GM18499 (cell line): Measurements from ENCODE around the gene GALNTL6.

Experiments used
- ATAC-seq: cut with Tn5 transposase; IDR thresholded peaks from one replicate; pipeline ENCODE4 v1.9.1; 2021; ENCODE audit warnings: moderate number of reproducible peaks; ENCODE audit not compliant: insufficient read depth, unreplicated experiment

The GALNTL6 gene

DNA sequence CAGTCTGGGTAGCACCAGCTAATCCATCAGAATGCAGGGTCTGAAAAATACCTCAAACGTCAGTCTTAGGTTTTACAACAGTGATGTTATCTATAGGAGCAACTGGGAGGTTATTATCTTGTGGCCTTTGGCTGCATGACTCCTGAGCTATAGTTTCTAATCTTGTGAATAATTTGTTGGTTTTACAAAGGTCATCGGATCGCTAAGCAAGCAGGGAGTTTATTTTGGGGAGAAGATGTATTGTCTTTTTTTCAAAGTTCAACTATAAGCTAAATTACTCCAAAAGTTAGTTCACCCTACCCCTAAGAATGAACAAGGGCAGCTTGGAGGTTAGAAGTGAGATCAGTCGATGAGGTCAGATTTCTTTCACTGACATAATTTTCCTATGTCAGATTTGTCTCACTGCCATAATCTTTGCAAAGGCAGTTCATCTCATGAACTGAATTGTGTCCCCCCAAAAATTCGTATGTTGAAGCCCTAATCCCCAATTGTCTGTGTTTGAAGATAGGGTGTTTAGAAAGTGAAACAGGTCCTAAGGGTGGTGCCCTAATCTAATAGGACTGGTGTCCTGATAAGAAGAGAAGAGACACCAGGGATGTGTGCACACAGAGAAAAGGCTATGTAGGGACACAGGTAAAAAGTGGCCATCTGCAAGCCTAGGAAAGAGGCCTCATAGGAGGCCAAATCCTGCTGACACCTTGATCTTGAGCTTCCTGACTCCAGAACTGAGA lies 1179.6 kb downstream of the GALNTL6 start:
- no peak for ATAC-seq

DNA sequence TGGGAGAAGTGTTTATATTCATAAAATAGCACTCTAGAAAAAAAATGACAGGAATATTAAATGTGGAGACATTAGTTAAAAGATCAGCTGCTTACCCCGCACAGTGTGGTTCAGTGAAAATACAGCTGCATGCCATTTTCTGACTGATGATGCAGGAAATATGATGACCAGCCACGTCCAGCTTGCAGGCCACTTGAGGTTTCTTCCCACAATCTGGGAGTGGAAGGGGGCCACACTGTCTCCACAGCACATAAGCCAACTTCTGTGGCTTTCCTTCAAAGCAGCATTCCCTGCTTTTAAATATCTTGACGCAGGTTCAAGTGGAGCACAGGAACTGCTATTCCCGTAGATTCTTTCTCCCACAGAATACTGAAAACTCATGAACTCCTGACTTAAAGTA lies 1182.0 kb downstream of the GALNTL6 start:
- no peak for ATAC-seq

DNA sequence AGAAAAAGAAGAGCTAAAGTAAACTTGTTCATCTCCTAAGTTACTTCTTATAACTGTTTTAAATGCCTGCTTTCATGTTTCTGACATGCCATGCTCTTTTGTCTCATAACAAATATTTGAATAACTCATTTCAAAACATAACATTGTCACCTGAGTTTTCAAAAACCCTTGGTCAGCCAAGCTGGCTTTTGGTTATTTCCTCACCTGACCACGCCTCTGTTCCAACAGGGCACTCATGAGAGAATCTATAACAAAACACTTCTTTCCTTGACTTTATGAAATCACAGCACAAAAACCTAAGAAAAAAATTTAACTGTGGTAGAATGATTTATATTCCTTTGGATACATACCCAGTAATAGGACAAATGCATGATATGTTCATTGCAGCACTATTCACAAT lies 1182.5 kb downstream of the GALNTL6 start:
- ATAC-seq = no peak

DNA sequence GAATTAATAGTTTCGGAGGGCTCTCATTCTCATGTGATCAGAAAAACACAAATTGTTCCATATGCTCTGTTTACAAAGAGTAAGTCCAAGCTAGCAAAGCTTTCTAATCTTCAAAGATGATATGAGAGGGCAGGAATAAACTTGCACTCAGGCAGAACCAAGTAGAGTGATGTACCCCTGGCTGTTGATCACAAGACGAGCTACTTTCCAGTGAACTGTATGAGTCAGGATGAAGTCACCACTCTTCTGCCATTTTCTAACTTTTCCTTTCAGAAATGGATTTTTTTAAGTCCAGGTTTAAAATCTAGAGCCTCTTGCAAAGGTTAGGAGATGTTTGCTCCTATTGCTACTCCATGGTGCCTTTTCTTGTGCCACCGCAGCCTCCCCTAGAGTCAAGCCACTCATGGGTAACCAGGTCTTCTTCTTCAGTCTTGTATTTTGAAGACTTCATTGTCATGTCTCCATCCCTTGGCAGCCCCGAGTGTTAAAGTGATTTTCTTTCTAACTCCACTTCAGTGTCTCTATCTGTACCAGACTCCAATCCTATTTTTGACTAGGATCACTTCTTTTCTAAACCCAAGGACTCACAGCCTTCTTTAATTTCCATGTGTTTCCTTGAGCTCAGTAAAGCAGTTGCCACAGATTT lies 1183.5 kb downstream of the GALNTL6 start:
- ATAC-seq = no peak

DNA sequence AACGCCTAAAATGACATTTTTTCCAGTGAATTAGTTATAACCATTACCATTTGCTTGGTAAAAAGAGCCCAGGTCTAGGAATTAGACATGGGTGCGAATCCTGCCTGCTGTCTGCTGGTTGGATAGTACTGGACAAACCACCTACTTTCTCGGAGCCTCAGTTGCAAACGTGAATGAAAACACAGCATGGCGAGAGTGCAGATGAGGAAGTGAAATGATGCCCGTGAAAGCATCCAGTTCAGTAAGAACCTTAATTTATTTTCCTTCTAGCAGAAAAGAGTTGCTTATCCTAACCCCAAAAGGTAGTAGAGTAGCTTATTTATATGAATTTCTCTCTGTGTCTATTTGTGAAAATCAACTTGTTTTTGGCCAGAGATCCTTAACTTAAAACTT lies 1184.0 kb downstream of the GALNTL6 start:
- no peak for ATAC-seq

DNA sequence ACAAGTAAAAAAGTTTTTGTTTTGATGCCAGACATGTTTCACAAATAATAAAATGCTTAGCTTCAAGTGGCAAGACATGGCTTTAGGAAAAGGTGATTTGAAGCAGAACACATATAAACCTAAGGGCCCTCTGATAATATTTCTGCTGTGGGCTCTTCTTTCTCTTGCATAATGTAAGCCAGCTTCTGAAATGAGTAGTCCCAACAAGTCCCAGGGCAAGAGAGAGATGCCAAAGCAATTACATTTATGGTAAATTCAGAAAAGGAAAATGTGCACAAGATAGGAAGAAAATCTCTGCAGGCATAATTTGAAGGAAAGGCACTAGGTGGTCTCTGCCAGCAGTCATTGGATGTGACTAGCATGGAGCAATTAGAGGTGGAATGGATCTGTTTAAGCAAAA lies 1184.7 kb downstream of the GALNTL6 start:
- ATAC-seq = no peak

DNA sequence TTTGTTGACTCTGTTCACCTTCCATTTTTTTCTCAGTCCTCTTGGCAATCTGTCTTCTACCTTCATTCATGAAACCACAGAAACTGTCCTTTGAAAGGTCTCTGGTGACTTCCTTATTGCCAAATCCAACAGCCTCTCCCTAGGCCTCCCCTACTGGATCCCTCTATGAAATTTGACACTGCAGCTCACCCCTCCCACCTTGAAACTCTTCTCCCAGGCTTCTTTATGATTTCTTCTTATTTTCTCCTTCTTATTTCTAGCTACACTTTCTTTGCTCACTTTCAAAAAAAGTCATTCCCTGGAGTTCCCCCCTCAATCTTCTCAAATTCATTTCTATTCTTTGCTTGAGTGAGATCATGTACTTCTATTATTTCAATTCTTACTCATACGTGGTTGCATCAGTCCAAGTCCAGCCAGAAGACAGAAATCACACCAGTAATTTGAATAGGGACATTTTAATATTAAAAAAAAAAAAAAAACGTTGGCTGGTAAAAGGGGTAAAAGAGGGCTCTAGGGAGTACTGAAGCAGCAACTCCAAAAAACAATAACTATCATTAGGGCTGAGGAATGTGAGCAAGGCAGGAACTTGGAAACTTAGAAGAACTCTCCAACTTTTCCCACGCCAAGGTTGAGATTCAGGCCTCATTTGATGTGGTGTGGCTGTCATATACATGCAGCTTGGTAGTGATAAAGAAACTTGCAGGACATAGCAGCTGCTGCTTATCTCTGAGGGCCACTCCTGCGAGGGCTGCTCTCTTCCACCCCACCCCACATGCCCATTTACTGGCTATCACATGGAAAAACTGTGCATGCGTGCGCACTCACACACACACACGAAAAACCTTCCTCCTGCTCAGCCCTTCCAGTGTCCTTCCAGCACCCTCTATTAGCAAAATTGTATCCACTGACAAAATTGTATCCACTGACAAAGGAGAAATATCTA lies 1185.6 kb downstream of the GALNTL6 start:
- ATAC-seq = no peak

DNA sequence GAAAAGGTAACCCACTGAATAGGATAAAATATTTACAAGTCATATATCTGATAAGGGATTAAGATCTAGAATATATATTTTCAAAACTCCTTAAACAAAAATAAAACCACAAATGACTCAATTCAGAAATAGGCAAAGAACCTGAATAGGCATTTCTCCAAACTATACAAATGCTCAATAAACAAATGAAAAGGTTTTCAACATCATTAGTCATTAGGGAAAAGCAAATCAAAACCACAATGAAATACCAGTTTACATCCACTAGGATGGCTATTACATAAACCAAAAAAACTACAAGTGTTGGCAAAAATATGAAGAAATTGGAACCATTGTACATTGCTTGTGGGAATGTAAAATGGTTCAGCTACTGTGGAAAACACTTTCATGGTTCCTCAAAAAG lies 1188.4 kb downstream of the GALNTL6 start:
- no peak for ATAC-seq

DNA sequence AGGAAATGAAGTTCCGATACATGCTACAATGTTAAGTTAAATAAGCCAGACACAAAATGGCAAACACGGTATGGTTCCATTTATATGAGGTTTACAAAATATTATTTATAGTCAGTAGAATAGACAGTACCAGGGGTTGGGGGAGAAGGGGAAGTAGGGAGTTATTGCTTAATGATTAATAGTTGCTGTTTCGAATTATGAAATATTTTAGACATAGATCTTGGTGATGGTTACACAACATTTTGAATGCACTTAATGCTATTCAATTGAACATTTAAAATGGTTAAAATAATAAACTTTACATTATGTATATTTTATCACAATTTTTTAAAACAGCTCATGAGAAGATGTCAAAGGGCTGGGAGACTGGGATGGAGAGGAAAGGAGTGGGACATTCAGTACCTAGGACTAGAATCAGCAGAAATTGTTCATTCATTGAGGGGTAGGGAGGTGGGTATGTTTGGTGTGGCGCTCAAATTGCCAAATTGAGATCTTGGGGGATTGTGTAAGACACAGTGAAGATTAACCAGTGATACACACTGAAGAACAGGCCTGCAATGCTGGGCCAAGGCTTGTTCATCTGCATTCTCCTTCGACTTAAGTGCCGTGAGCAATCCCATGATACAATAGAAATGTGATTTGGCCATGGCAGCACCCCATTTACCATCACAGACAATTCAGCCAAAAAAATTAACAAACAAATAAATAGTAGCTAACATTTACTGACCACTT lies 1189.8 kb downstream of the GALNTL6 start:
- ATAC-seq = no peak

DNA sequence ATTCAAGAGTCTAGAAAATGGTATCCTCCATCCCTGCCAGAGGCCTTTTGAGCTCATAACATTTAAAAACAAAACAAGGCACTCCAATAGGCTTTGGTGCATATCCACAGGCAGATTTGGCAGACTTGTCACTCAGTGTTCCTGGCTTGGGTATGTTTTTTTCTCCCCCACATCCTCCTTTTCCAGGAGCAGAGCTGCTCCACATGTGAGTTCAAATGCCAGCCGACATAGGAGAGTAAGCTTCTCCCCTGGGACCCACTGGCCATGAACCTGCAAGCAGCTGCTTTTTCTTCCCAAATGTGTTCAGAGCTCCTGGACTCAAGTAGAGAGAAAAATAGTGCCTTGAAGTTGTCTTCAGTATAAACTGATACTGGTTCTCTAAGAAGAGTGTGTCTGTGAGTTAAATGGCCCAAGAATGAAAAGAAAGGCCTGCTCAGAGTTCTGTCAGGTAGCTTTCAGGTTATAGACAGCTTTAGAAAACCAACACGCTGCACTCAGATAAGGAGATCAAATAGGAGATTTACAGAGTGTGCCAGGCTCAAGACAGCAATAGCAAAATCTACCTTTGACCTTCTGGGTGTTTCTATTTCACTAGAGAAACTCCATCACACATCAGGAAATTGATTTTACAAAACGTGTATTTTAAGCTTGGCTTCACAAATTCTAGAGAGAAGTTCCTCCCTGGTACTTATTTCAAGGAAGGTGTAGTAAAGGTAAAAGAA lies 1192.9 kb downstream of the GALNTL6 start:
- ATAC-seq = no peak

DNA sequence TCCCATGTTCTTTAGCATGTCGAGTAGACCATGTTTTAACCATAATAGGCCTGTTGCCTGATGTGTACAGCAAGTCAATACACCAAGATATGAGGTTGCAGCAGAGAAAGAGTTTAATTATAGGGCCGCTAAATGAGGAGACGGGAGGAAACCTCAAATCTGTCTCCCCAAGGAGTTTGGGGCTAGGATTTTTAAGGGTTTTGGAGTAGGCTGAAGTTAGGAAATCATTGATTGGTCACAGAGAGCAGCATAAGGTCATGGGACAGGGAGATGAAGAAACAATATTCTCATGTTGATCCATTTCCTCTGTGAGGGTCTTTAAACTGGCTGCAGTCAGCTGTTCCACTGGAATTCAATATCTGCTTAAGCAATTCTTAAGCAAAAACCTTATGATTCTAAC lies 1195.2 kb downstream of the GALNTL6 start:
- no peak for ATAC-seq

DNA sequence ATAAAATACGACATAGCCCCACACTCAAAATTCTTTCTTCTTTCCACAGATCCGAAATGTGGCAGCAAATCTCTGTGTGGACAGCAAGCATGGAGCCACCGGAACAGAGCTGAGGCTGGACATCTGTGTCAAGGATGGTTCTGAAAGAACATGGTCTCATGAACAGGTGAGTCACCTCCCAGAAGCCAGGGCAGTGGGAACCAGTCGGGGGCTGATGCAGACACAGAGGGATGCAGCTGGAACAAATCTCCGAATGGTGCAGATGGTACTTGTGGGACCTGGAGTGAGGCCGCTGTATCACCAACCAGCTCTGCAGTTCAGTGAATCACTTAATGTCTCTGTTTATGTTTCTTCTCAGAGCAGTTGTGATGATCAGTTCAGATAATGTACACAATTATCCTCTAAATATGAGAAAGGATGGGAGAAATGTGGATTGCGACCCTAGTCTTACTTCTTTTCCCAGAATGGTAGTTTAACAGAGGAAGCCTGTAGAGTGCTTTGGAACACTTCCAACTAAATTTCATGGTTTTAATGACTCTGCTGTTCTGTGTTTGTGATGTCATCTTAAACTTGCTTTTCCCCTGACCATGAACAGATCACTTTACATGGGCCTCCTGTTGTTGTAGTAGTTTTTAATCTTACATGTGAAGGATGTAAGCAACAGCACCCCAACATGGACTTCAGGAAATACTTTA lies 1196.1 kb downstream of the GALNTL6 start:
- no peak for ATAC-seq

DNA sequence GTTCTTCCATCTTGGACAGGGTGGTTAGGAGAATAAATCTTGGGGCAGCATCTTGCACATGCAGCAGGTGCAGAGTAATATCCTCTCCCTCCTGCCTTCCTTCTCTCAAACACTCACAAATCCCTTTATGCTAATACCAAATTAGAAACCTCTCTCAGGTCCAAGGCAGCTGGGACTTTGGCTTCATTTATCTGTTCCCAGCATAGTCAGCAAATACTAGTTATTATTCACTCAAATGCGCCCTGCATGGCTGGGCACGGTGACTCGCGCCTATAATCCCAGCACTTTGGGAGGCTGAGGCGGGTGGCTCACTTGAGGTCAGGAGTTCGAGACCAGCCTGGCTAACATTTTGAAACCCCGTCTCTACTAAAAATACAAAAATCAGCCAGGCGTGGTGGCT lies 1199.4 kb downstream of the GALNTL6 start:
- ATAC-seq = no peak

DNA sequence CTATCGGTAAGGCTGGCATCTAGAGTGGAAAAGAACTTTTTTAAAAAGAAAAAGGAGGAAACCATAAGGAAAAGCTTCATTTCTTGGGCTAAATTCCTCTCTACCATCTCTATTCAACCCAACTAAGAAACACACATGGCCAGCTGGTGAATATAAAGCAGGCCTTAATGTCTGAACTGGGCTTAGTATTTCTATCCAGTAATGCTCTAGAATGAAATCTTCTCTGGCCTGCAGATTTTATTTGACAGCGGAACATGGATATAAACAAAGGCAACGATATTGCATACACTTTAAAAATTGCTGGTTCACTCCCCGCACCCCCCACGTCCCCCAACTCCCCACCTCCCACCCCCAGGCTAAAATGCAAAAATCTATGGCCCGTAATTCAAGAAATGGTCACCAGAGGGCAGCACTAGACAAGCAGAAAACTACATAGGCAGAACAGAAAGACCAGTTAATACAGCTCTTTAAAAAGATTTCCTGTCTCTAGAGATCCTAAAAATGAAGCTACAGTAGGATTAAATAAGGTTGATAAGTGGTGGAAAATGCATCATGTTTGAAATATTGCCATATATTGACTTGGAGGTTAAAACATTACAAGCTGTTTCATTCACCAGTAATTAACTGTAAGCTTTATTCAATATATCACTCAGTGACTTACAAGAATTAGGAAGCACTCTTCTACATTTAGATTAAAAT lies 1200.2 kb downstream of the GALNTL6 start:
- no peak for ATAC-seq

DNA sequence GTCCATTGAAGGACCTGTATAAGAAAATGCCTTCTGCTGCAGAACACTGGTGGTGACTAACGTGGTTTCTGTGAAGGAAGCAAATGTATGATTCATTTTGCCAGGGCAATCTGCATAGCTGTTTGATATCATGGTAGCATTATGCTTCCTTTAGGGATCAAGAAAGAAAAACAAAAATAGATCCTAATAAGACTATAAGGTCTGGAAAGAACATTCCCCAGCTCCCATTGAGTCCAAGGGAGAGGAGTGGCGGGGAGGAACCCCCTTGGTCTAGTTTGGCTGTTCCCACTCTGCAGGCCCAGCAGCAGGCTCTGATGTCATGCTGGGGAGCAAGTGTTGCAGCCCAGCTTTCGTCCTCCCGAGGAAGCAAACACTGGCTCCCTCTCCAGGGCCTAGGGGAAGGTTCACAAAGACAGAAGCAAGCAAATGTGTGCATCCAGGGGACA lies 1200.9 kb downstream of the GALNTL6 start:
- ATAC-seq = no peak

DNA sequence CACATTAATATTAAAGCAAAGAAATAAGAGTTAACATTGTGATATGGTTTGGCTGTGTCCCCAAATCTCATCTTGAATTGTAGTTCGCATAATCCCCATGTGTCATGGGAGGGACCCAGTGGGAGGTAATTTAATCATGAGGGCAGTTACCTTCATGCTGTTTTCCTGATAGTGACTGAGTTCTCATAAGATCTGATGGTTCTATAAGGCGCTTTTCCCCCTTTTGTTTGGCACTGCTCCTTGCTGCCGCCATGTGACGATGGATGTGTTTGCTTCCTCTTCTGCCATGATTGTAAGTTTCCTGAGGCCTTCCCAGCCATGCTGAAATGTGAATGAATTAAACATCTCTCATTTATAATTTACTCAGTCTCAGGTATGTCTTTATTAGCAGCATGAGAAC lies 1201.6 kb downstream of the GALNTL6 start:
- ATAC-seq = no peak

DNA sequence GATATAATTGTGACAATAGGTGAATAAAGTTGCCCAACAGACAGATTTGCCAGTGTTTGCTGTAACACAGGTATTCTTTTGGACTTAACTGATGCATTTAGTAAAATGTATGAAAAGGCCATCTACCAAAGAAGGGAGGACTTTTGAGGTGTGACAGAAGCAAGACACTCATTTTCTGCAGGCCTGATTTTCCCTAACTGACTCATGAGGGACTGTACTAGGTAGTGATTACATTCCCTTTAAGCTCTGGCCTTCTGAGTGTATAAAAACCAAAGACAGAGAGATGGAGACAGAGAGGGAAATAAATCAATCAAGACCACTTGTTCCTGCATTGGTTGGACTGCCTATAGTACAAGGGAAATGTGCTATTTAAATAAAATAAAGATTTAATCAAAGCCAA lies 1204.6 kb downstream of the GALNTL6 start:
- ATAC-seq = no peak

DNA sequence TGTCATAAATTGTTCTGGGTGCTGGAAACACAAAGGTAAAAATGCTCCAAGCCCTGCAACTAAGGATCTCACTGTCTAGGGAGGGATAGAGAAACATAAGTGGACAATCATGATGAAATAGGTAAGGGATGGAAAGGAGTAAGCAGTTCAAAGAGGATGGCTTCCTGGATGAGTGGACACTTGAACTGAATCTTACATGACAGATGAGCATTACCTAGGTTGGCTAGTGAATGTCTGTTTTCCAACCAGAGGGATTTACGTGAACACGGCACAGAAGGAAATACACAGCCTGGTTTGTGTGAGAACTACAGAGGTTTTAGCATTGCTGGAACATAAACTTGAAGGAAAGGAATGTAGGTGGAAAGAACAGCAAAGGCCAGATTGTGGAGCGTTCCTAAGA lies 1205.2 kb downstream of the GALNTL6 start:
- no peak for ATAC-seq

DNA sequence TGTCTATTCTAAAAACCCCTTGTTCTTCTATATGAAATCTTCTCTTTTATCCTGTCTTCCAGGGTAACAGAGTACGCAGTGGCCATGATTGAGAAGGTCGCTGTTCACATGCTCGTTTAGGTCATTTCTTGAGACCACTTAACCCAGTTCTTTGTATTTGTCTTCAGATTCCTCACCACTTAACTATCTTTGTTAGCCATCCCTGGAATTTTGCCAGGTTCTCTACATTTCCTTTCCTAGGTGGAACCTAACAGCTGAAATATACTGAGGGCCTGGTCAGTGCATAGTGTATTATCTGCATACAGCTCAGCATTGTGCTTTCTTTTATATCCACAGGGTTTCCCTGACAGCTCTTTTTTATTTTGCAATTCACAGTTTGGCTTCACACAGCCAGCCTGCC lies 1206.5 kb downstream of the GALNTL6 start:
- ATAC-seq = no peak
